ENCODE measurements around the gene NR3C2.

NR3C2 gene

GRCh38 chr4:148302416-148302815 lies 139.8 kb downstream of the NR3C2 start:
- H3K4me1 ChIP-seq (ENCODE audit: control extremely low read depth in 1 of 4, control insufficient read depth in 4 of 4, insufficient read depth in 4 of 4, low read length in 3 of 4): no peaks in the 10 kb centered on the region

GRCh38 chr4:148300877-148301276 lies 141.3 kb downstream of the NR3C2 start:
- no peaks in the 10 kb centered on the region for H3K36me3 ChIP-seq (ENCODE audit: control insufficient read depth in 4 of 4, insufficient read depth in 4 of 4, low read length in 3 of 4)
- H3K27me3 ChIP-seq (replicated peaks in 2 of 5; ENCODE audit: control insufficient read depth in 4 of 5, insufficient read depth in 5 of 5, low read length in 4 of 5): no peaks in the 10 kb centered on the region
- DNase-seq: peak in 2 of 3 donors; percentile 4 to 7
- H3K27ac ChIP-seq (ENCODE audit: insufficient read depth in 1 of 2, low read depth in 1 of 2, low read length in 2 of 2, poor library complexity in 1 of 2, severe bottlenecking in 2 of 2): no peak overlapping the region
- ChIA-PET CTCF (no interaction called here), POLR2A (no interaction called here)
- no peaks in the 10 kb centered on the region for H3K4me1 ChIP-seq (ENCODE audit: control extremely low read depth in 1 of 4, control insufficient read depth in 4 of 4, insufficient read depth in 4 of 4, low read length in 3 of 4)
- H3K4me3 ChIP-seq (ENCODE audit: control insufficient read depth in 1 of 7, extremely low read depth in 1 of 7, insufficient read depth in 4 of 7, low read depth in 2 of 7, low read length in 6 of 7): no peak overlapping the region
- 100% methylated on average over 1 of the region's 1 CpG for WGBS (ENCODE audit: insufficient coverage)
- peaks cover 0 to 6% (median 3%) of the 10 kb centered on the region in 5 experiments for H3K9me3 ChIP-seq (ENCODE audit: control extremely low read depth in 1 of 5, control insufficient read depth in 4 of 5, insufficient read depth in 2 of 5, low read depth in 1 of 5, low read length in 4 of 5)

More at GRCh38 chr4:148302416-148302815, 139.8 kb downstream of the NR3C2 start:
- no peak for DNase-seq
- no peak overlapping the region for H3K4me3 ChIP-seq (ENCODE audit: control insufficient read depth in 1 of 7, extremely low read depth in 1 of 7, insufficient read depth in 4 of 7, low read depth in 2 of 7, low read length in 6 of 7)
- H3K27ac ChIP-seq (ENCODE audit: insufficient read depth in 1 of 2, low read depth in 1 of 2, low read length in 2 of 2, poor library complexity in 1 of 2, severe bottlenecking in 2 of 2): no peak overlapping the region
- no CpG with 5 or more reads among the region's 1 CpG for WGBS (ENCODE audit: insufficient coverage)
- POLR2A ChIA-PET: no interaction called here
- H3K27me3 ChIP-seq (replicated peaks in 2 of 5; ENCODE audit: control insufficient read depth in 4 of 5, insufficient read depth in 5 of 5, low read length in 4 of 5): no peaks in the 10 kb centered on the region
- CTCF ChIA-PET: no interaction called here
- H3K36me3 ChIP-seq (ENCODE audit: control insufficient read depth in 4 of 4, insufficient read depth in 4 of 4, low read length in 3 of 4): no peaks in the 10 kb centered on the region
- peaks cover 0 to 6% (median 3%) of the 10 kb centered on the region in 5 experiments for H3K9me3 ChIP-seq (ENCODE audit: control extremely low read depth in 1 of 5, control insufficient read depth in 4 of 5, insufficient read depth in 2 of 5, low read depth in 1 of 5, low read length in 4 of 5)

- peaks cover 0 to 6% (median 3%) of the 10 kb centered on the region in 5 experiments for H3K9me3 ChIP-seq (ENCODE audit: control extremely low read depth in 1 of 5, control insufficient read depth in 4 of 5, insufficient read depth in 2 of 5, low read depth in 1 of 5, low read length in 4 of 5)
- no peak overlapping the region for H3K4me3 ChIP-seq (ENCODE audit: control insufficient read depth in 1 of 7, extremely low read depth in 1 of 7, insufficient read depth in 4 of 7, low read depth in 2 of 7, low read length in 6 of 7)
- H3K4me1 ChIP-seq (ENCODE audit: control extremely low read depth in 1 of 4, control insufficient read depth in 4 of 4, insufficient read depth in 4 of 4, low read length in 3 of 4): no peaks in the 10 kb centered on the region
- H3K27me3 ChIP-seq (replicated peaks in 2 of 5; ENCODE audit: control insufficient read depth in 4 of 5, insufficient read depth in 5 of 5, low read length in 4 of 5): no peaks in the 10 kb centered on the region
- ChIA-PET CTCF (no interaction called here), POLR2A (no interaction called here)
- H3K36me3 ChIP-seq (ENCODE audit: control insufficient read depth in 4 of 4, insufficient read depth in 4 of 4, low read length in 3 of 4): no peaks in the 10 kb centered on the region
- WGBS (ENCODE audit: insufficient coverage): 97% methylated on average over 3 of the region's 9 CpGs
- no peak for DNase-seq
- H3K27ac ChIP-seq (ENCODE audit: insufficient read depth in 1 of 2, low read depth in 1 of 2, low read length in 2 of 2, poor library complexity in 1 of 2, severe bottlenecking in 2 of 2): no peak overlapping the region
These were observed 142.9 kb downstream of the NR3C2 start for GRCh38 chr4:148299337-148299736.

GRCh38 chr4:148296498-148296897 lies 145.7 kb downstream of the NR3C2 start:
- no peaks in the 10 kb centered on the region for H3K27me3 ChIP-seq (replicated peaks in 2 of 5; ENCODE audit: control insufficient read depth in 4 of 5, insufficient read depth in 5 of 5, low read length in 4 of 5)
- no peaks in the 10 kb centered on the region for H3K36me3 ChIP-seq (ENCODE audit: control insufficient read depth in 4 of 4, insufficient read depth in 4 of 4, low read length in 3 of 4)
- POLR2A ChIA-PET: no interaction called here
- no peaks in the 10 kb centered on the region for H3K4me1 ChIP-seq (ENCODE audit: control extremely low read depth in 1 of 4, control insufficient read depth in 4 of 4, insufficient read depth in 4 of 4, low read length in 3 of 4)
- WGBS (ENCODE audit: insufficient coverage): 94% methylated on average over 2 of the region's 2 CpGs
- CTCF ChIA-PET: interaction anchor here (0.6 kb wide), 1 partner anchor 130 kb away, joined by 4 read pairs; no protein-coding TSS in a partner anchor
- H3K9me3 ChIP-seq (ENCODE audit: control extremely low read depth in 1 of 5, control insufficient read depth in 4 of 5, insufficient read depth in 2 of 5, low read depth in 1 of 5, low read length in 4 of 5): peaks cover 0 to 6% (median 3%) of the 10 kb centered on the region in 5 experiments
- DNase-seq: no peak
- H3K27ac ChIP-seq (ENCODE audit: insufficient read depth in 1 of 2, low read depth in 1 of 2, low read length in 2 of 2, poor library complexity in 1 of 2, severe bottlenecking in 2 of 2): no peak overlapping the region
- no peak overlapping the region for H3K4me3 ChIP-seq (ENCODE audit: control insufficient read depth in 1 of 7, extremely low read depth in 1 of 7, insufficient read depth in 4 of 7, low read depth in 2 of 7, low read length in 6 of 7)

- Histone ChIP-seq H3K9me3 (ENCODE audit: control extremely low read depth in 1 of 5, control insufficient read depth in 4 of 5, insufficient read depth in 2 of 5, low read depth in 1 of 5, low read length in 4 of 5) (peaks cover 0 to 3% (median 0%) of the 10 kb centered on the region in 5 experiments), H3K36me3 (ENCODE audit: control insufficient read depth in 4 of 4, insufficient read depth in 4 of 4, low read length in 3 of 4) (no peaks in the 10 kb centered on the region), H3K27ac (ENCODE audit: insufficient read depth in 1 of 2, low read depth in 1 of 2, low read length in 2 of 2, poor library complexity in 1 of 2, severe bottlenecking in 2 of 2) (no peak overlapping the region), H3K4me3 (ENCODE audit: control insufficient read depth in 1 of 7, extremely low read depth in 1 of 7, insufficient read depth in 4 of 7, low read depth in 2 of 7, low read length in 6 of 7) (no peak overlapping the region), H3K4me1 (ENCODE audit: control extremely low read depth in 1 of 4, control insufficient read depth in 4 of 4, insufficient read depth in 4 of 4, low read length in 3 of 4) (no peaks in the 10 kb centered on the region), H3K27me3 (replicated peaks in 2 of 5; ENCODE audit: control insufficient read depth in 4 of 5, insufficient read depth in 5 of 5, low read length in 4 of 5) (no peaks in the 10 kb centered on the region)
- WGBS (ENCODE audit: insufficient coverage): no CpG with 5 or more reads among the region's 1 CpG
- POLR2A ChIA-PET: no interaction called here
- CTCF ChIA-PET: no interaction called here
- no peak for DNase-seq
These were observed 146.6 kb downstream of the NR3C2 start for GRCh38 chr4:148295642-148296041.

GRCh38 chr4:148293571-148293970 lies 148.6 kb downstream of the NR3C2 start:
- CTCF ChIA-PET: no interaction called here
- H3K36me3 ChIP-seq (ENCODE audit: control insufficient read depth in 4 of 4, insufficient read depth in 4 of 4, low read length in 3 of 4): no peaks in the 10 kb centered on the region
- H3K27ac ChIP-seq (ENCODE audit: insufficient read depth in 1 of 2, low read depth in 1 of 2, low read length in 2 of 2, poor library complexity in 1 of 2, severe bottlenecking in 2 of 2): no peak overlapping the region
- DNase-seq: no peak
- POLR2A ChIA-PET: no interaction called here
- no peaks in the 10 kb centered on the region for H3K4me1 ChIP-seq (ENCODE audit: control extremely low read depth in 1 of 4, control insufficient read depth in 4 of 4, insufficient read depth in 4 of 4, low read length in 3 of 4)
- H3K4me3 ChIP-seq (ENCODE audit: control insufficient read depth in 1 of 7, extremely low read depth in 1 of 7, insufficient read depth in 4 of 7, low read depth in 2 of 7, low read length in 6 of 7): no peak overlapping the region
- H3K27me3 ChIP-seq (replicated peaks in 2 of 5; ENCODE audit: control insufficient read depth in 4 of 5, insufficient read depth in 5 of 5, low read length in 4 of 5): no peaks in the 10 kb centered on the region
- 100% methylated on average over 1 of the region's 1 CpG for WGBS (ENCODE audit: insufficient coverage)
- no peaks in the 10 kb centered on the region for H3K9me3 ChIP-seq (ENCODE audit: control extremely low read depth in 1 of 5, control insufficient read depth in 4 of 5, insufficient read depth in 2 of 5, low read depth in 1 of 5, low read length in 4 of 5)

GRCh38 chr4:148292686-148293085 lies 149.5 kb downstream of the NR3C2 start:
- Histone ChIP-seq H3K4me3 (ENCODE audit: control insufficient read depth in 1 of 7, extremely low read depth in 1 of 7, insufficient read depth in 4 of 7, low read depth in 2 of 7, low read length in 6 of 7) (no peak overlapping the region), H3K4me1 (ENCODE audit: control extremely low read depth in 1 of 4, control insufficient read depth in 4 of 4, insufficient read depth in 4 of 4, low read length in 3 of 4) (no peaks in the 10 kb centered on the region), H3K9me3 (ENCODE audit: control extremely low read depth in 1 of 5, control insufficient read depth in 4 of 5, insufficient read depth in 2 of 5, low read depth in 1 of 5, low read length in 4 of 5) (no peaks in the 10 kb centered on the region), H3K27me3 (replicated peaks in 2 of 5; ENCODE audit: control insufficient read depth in 4 of 5, insufficient read depth in 5 of 5, low read length in 4 of 5) (no peaks in the 10 kb centered on the region), H3K36me3 (ENCODE audit: control insufficient read depth in 4 of 4, insufficient read depth in 4 of 4, low read length in 3 of 4) (no peaks in the 10 kb centered on the region), H3K27ac (ENCODE audit: insufficient read depth in 1 of 2, low read depth in 1 of 2, low read length in 2 of 2, poor library complexity in 1 of 2, severe bottlenecking in 2 of 2) (no peak overlapping the region)
- no CpG with 5 or more reads among the region's 1 CpG for WGBS (ENCODE audit: insufficient coverage)
- ChIA-PET CTCF (no interaction called here), POLR2A (no interaction called here)
- no peak for DNase-seq

All from common myeloid progenitor, CD34-positive (primary cell).